WTC11 (cell line): Measurements from ENCODE around the gene CEP350. TPM values are rescaled to one million over a fixed set of nuclear protein-coding genes. Genes with fewer than 3 reads are reported as not detected.
"Not testable (repeated sequence)": the region's sequence is repeated elsewhere in the genome, so short reads cannot be mapped to it uniquely, and the experiment has no call there.

ENCODE experiments used
- ATAC-seq: fragments of 200-7000 bp; cut with Tn5 transposase; 2 replicates; pipeline ENCODE4 v1.10.0; 2021; ENCODE audit warnings: mild to moderate bottlenecking, moderate library complexity
- CTCF ChIA-PET: fragments of 300-600 bp; sonication (Branson Sonifier 250); formaldehyde crosslinking; loops from one replicate; lab custom pipeline; 2021; ENCODE audit warnings: antibody characterized with exemption; lab: Charles Lee
- POLR2A ChIA-PET: fragments of 350-600 bp; sonication (Branson Sonifier 250); formaldehyde crosslinking; loops from one replicate; lab custom pipeline; 2021; ENCODE audit warnings: antibody characterized with exemption; lab: Charles Lee
- DNase-seq: peaks from one replicate; pipeline ENCODE4 v3.0.0; 2021; ENCODE audit warnings: low spot score
- H3K27ac Mint-ChIP-seq: 2 replicates; pipeline ENCODE4 v1.8.0; 2021; ENCODE audit warnings: mixed read lengths
- H3K27me3 Mint-ChIP-seq: 2 replicates; pipeline ENCODE4 v1.8.0; 2021; ENCODE audit warnings: low read depth, mild to moderate bottlenecking, moderate library complexity, mixed read lengths
- H3K36me3 Mint-ChIP-seq: 2 replicates; pipeline ENCODE4 v1.8.0; 2021; ENCODE audit warnings: mixed read lengths
- H3K4me1 Mint-ChIP-seq: 2 replicates; pipeline ENCODE4 v1.8.0; 2022; ENCODE audit warnings: mixed read lengths
- H3K4me3 Mint-ChIP-seq: 2 replicates; pipeline ENCODE4 v1.8.0; 2021; ENCODE audit warnings: mild to moderate bottlenecking, moderate library complexity, mixed read lengths
- H3K9me3 Mint-ChIP-seq: 2 replicates; pipeline ENCODE4 v1.8.0; 2021; ENCODE audit warnings: mixed read lengths
- CBFB ChIP-seq: sonication (generic); formaldehyde crosslinking; IDR thresholded peaks from 2 replicates; pipeline ENCODE4 v1.8.1; 2022; ENCODE audit warnings: mild to moderate bottlenecking, low read depth, missing genetic modification reagents
- CREB1 ChIP-seq: sonication (generic); formaldehyde crosslinking; IDR thresholded peaks from 2 replicates; pipeline ENCODE4 v1.8.0; 2023; ENCODE audit warnings: mild to moderate bottlenecking, missing genetic modification reagents
- CREM ChIP-seq: sonication (generic); formaldehyde crosslinking; IDR thresholded peaks from 2 replicates; pipeline ENCODE4 v1.8.1; 2022; ENCODE audit warnings: mild to moderate bottlenecking, missing genetic modification reagents, moderate library complexity
- ESRRA ChIP-seq: sonication (generic); formaldehyde crosslinking; IDR thresholded peaks from 2 replicates; pipeline ENCODE4 v1.8.1; 2022; ENCODE audit warnings: mild to moderate bottlenecking, missing genetic modification reagents, borderline replicate concordance
- ETV6 ChIP-seq: sonication (generic); formaldehyde crosslinking; IDR thresholded peaks from 2 replicates; pipeline ENCODE4 v1.8.1; 2022; ENCODE audit warnings: mild to moderate bottlenecking, missing genetic modification reagents
- HMGA2 ChIP-seq: fragments of 250-450 bp; sonication (Bioruptor Pico); IDR thresholded peaks from 2 replicates; pipeline ENCODE4 v1.4.0; 2021; ENCODE audit warnings: mild to moderate bottlenecking, moderate library complexity
- JAZF1 ChIP-seq: fragments of 250-450 bp; sonication (Bioruptor Pico); IDR thresholded peaks from 2 replicates; pipeline ENCODE4 v1.9.0; 2021; ENCODE audit warnings: moderate library complexity, mild to moderate bottlenecking, inconsistent platforms
- NFE2L1 ChIP-seq: sonication (generic); formaldehyde crosslinking; IDR thresholded peaks from 2 replicates; pipeline ENCODE4 v1.8.1; 2023; ENCODE audit warnings: missing genetic modification reagents
- NFYB ChIP-seq: sonication (generic); formaldehyde crosslinking; conservative IDR thresholded peaks from 2 replicates; pipeline ENCODE4 v1.8.0; 2022; ENCODE audit warnings: low read depth, missing genetic modification reagents
- NR3C1 ChIP-seq: sonication (generic); formaldehyde crosslinking; conservative IDR thresholded peaks from 2 replicates; pipeline ENCODE4 v1.8.1; 2023; ENCODE audit warnings: low read depth, mild to moderate bottlenecking, missing genetic modification reagents
- OVOL2 ChIP-seq: fragments of 250-450 bp; sonication (Bioruptor Pico); IDR thresholded peaks from 2 replicates; pipeline ENCODE4 v1.9.0; 2021; ENCODE audit warnings: mild to moderate bottlenecking, borderline replicate concordance
- RELA ChIP-seq: sonication (generic); formaldehyde crosslinking; IDR thresholded peaks from 2 replicates; pipeline ENCODE4 v1.8.1; 2022; ENCODE audit warnings: missing genetic modification reagents, mild to moderate bottlenecking, borderline replicate concordance
- SMAD3 ChIP-seq: sonication (generic); formaldehyde crosslinking; IDR thresholded peaks from 2 replicates; pipeline ENCODE4 v1.8.0; 2022; ENCODE audit warnings: missing genetic modification reagents, mild to moderate bottlenecking, borderline replicate concordance
- SMAD4 ChIP-seq: sonication (generic); formaldehyde crosslinking; IDR thresholded peaks from 2 replicates; pipeline ENCODE4 v1.8.0; 2022; ENCODE audit warnings: mild to moderate bottlenecking, missing genetic modification reagents
- ZNF219 ChIP-seq: sonication (generic); formaldehyde crosslinking; IDR thresholded peaks from 2 replicates; pipeline ENCODE4 v1.8.0; 2023; ENCODE audit warnings: missing genetic modification reagents, mild to moderate bottlenecking, borderline replicate concordance
- ZNF317 ChIP-seq: sonication (generic); formaldehyde crosslinking; IDR thresholded peaks from 2 replicates; pipeline ENCODE4 v1.8.1; 2023; ENCODE audit warnings: low read depth, mild to moderate bottlenecking, moderate library complexity, missing genetic modification reagents, borderline replicate concordance
- total RNA-seq: library from RNA; stranded (reverse); gene quantifications from 3 replicates; pipeline ENCODE4 v1.2.3, GENCODE V29; 2021
- TF ChIP-seq, protein P1 (sequence below): sonication (generic); formaldehyde crosslinking; IDR thresholded peaks from 2 replicates; pipeline ENCODE4 v1.8.1; 2022; ENCODE audit warnings: mild to moderate bottlenecking, missing genetic modification reagents, moderate library complexity, borderline replicate concordance
- TF ChIP-seq, protein P2 (sequence below): sonication (generic); formaldehyde crosslinking; IDR thresholded peaks from 2 replicates; pipeline ENCODE4 v1.8.0; 2022; ENCODE audit warnings: mild to moderate bottlenecking, missing genetic modification reagents
- TF ChIP-seq, protein P3 (sequence below): sonication (generic); formaldehyde crosslinking; IDR thresholded peaks from 2 replicates; pipeline ENCODE4 v1.8.1; 2022; ENCODE audit warnings: low read depth, mild to moderate bottlenecking, moderate library complexity, missing genetic modification reagents, borderline replicate concordance

Gene CEP350
- total RNA-seq, 1 experiment from 2014 or later, result 34.2 TPM

DNA sequence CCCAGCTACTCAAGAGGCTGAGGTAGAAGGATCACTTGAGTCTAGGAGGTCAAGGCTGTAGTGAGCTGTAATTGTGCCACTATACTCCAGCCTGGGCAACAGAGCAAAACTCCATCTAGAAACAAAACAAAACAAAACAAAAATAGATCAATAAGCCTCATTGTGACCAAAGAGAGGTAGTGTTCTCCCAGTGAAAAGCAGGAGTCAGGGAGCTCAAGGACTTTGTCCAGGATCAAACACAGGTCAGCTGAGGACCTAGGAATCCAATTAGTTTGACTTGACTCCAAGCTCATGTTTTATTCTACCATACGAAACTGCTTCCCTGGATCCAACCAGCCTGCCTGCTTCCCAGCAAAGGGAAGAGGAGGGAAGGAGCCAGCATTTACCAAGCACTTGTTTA, 178.6 kb downstream of the CEP350 start:
- no peaks in the 10 kb centered on the region for H3K9me3 Mint-ChIP-seq
- DNase-seq, result no peak
- ChIA-PET POLR2A (no interaction called here), CTCF (no interaction called here)
- no peak overlapping the region for H3K4me3 Mint-ChIP-seq
- no peak for ATAC-seq
- H3K36me3 Mint-ChIP-seq, result no peaks in the 10 kb centered on the region
- H3K27ac Mint-ChIP-seq, result no peak overlapping the region
- peaks cover 8% of the 10 kb centered on the region for H3K4me1 Mint-ChIP-seq
- H3K27me3 Mint-ChIP-seq, result no peaks in the 10 kb centered on the region; the same call in 1 of the 2 replicates
- TF ChIP-seq CREM, result no peak
- TF ChIP-seq ETV6 (CRISPR knock-in tag), result no peak
- no peak for TF ChIP-seq NFYB (CRISPR knock-in tag)
- TF ChIP-seq, protein P1, sequence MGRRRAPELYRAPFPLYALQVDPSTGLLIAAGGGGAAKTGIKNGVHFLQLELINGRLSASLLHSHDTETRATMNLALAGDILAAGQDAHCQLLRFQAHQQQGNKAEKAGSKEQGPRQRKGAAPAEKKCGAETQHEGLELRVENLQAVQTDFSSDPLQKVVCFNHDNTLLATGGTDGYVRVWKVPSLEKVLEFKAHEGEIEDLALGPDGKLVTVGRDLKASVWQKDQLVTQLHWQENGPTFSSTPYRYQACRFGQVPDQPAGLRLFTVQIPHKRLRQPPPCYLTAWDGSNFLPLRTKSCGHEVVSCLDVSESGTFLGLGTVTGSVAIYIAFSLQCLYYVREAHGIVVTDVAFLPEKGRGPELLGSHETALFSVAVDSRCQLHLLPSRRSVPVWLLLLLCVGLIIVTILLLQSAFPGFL (CRISPR knock-in tag), result no peak
- no peak for TF ChIP-seq NR3C1
- no peak for TF ChIP-seq CBFB (CRISPR knock-in tag)

DNA sequence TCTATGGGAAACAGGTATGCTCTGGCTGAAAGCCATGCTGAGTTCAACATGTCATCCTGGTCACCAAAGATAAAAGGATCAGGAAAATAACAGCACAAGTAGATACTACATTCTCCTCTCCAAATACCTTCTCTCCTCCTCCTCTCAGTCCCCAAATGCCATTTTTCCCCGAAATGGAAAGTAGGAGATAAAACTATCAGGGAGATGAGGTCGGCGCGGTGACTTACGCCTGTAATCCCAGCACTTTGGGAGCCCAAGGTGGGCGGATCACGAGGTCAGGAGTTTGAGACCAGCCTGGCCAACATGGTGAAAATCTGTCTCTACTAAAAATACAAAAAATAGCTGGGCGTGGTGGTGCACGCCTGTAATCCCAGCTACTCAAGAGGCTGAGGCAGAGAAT, 179.1 kb downstream of the CEP350 start:
- POLR2A ChIA-PET, H3K27ac Mint-ChIP-seq, ATAC-seq, H3K4me3 Mint-ChIP-seq, H3K27me3 Mint-ChIP-seq, H3K9me3 Mint-ChIP-seq, H3K36me3 Mint-ChIP-seq, CTCF ChIA-PET, DNase-seq, H3K4me1 Mint-ChIP-seq: not testable (repeated sequence)

DNA sequence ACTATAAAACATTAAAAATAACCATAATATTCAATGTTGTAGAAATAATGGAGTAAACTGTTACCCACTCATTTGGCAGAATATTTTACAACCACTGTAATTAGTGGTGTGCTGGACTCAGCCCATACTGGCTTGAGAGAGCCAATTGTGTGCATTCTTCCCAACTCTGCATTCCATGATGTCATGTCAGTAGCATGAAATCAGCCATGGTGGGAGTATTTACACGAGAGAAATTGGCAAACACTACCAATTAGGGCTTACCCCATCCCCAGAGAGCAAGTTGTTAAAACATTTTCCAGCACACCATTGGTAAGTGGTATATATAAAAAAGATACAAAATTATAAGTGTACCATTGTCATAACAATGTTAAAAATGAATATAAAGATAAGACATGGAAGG, 180.9 kb downstream of the CEP350 start:
- no peak overlapping the region for H3K4me3 Mint-ChIP-seq
- no peaks in the 10 kb centered on the region for H3K9me3 Mint-ChIP-seq
- ATAC-seq (no peak), DNase-seq (no peak)
- ChIA-PET POLR2A (no interaction called here), CTCF (interaction anchor here (0.7 to 1.0 kb wide), 2 partner anchors 15 to 44 kb away, joined by 3 read pairs; no protein-coding TSS in a partner anchor)
- no peaks in the 10 kb centered on the region for H3K36me3 Mint-ChIP-seq
- no peaks in the 10 kb centered on the region; the same call in 1 of the 2 replicates for H3K27me3 Mint-ChIP-seq
- no peaks in the 10 kb centered on the region for H3K4me1 Mint-ChIP-seq
- no peak overlapping the region for H3K27ac Mint-ChIP-seq
- TF ChIP-seq ESRRA (CRISPR knock-in tag), result no peak
- TF ChIP-seq ZNF317 (CRISPR knock-in tag), result no peak
- no peak for TF ChIP-seq SMAD3 (CRISPR knock-in tag)
- TF ChIP-seq, protein P2, sequence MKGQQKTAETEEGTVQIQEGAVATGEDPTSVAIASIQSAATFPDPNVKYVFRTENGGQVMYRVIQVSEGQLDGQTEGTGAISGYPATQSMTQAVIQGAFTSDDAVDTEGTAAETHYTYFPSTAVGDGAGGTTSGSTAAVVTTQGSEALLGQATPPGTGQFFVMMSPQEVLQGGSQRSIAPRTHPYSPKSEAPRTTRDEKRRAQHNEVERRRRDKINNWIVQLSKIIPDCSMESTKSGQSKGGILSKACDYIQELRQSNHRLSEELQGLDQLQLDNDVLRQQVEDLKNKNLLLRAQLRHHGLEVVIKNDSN, result no peak
- no peak for TF ChIP-seq SMAD4 (CRISPR knock-in tag)
- no peak for TF ChIP-seq JAZF1 (CRISPR knock-in tag)
- TF ChIP-seq CREB1 (CRISPR knock-in tag), result no peak
- no peak for TF ChIP-seq ZNF219 (CRISPR knock-in tag)
- no peak for TF ChIP-seq HMGA2 (CRISPR knock-in tag)
- no peak for TF ChIP-seq OVOL2
- TF ChIP-seq, protein P3, sequence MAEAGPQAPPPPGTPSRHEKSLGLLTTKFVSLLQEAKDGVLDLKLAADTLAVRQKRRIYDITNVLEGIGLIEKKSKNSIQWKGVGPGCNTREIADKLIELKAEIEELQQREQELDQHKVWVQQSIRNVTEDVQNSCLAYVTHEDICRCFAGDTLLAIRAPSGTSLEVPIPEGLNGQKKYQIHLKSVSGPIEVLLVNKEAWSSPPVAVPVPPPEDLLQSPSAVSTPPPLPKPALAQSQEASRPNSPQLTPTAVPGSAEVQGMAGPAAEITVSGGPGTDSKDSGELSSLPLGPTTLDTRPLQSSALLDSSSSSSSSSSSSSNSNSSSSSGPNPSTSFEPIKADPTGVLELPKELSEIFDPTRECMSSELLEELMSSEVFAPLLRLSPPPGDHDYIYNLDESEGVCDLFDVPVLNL (CRISPR knock-in tag), result no peak
- TF ChIP-seq NFE2L1 (CRISPR knock-in tag), result no peak
- TF ChIP-seq RELA (CRISPR knock-in tag), result no peak
